GM12878 (cell line): ENCODE data around the gene REXO1. TPM values are rescaled to one million over a fixed set of nuclear protein-coding genes. Genes with fewer than 3 reads are reported as not detected.

Experiments used
- ATAC-seq: fragments of 200-7000 bp; cut with Tn5 transposase; 3 replicates; pipeline ENCODE4 v1.9.1; 2020; ENCODE audit warnings: mild to moderate bottlenecking, moderate library complexity
- BruUV-seq: library from RNA; stranded (reverse); fragments of 400-500 nt; replicated peaks from 2 replicates; lab custom pipeline; 2021; lab: Mats Ljungman, UMichigan
- CTCF ChIA-PET: fragments of 300-600 bp; sonication (Branson Sonifier 250); formaldehyde crosslinking; extraction: SDS; loops from one replicate; lab custom pipeline; 2021; ENCODE audit warnings: inconsistent platforms; lab: Yijun Ruan, JAX
- POLR2A ChIA-PET: fragments of 350-600 bp; formaldehyde crosslinking; extraction: SDS; loops from one replicate; lab custom pipeline; 2021; ENCODE audit warnings: inconsistent platforms; lab: Charles Lee
- RAD21 ChIA-PET: fragments of 300-600 bp; sonication (Branson Sonifier 250); formaldehyde crosslinking; loops from one replicate; lab custom pipeline; 2023; ENCODE audit warnings: antibody characterized with exemption; ENCODE audit not compliant: unreplicated experiment; lab: Charles Lee
- SMC1A ChIA-PET: fragments of 300-600 bp; sonication (Branson Sonifier 250); formaldehyde crosslinking; loops from one replicate; lab custom pipeline; 2023; ENCODE audit not compliant: unreplicated experiment, uncharacterized antibody; lab: Charles Lee
- DNase-seq: peaks from one replicate; pipeline ENCODE4 v3.0.0-alpha.2; 2011; ENCODE audit warnings: low read depth, low spot score
- FAIRE-seq: peaks from 3 replicates; lab custom pipeline; 2011; peaks lifted over from hg19 to GRCh38; lab: Jason Lieb, UNC
- H2AFZ ChIP-seq: 2 replicates; pipeline ENCODE4 v1.6.0; 2011; ENCODE audit warnings: low read depth, low read length, control low read depth; ENCODE audit not compliant: control insufficient read depth
- H3K27ac ChIP-seq: 2 replicates; pipeline ENCODE4 v1.5.1; 2011; ENCODE audit warnings: control low read depth; ENCODE audit not compliant: control insufficient read depth, insufficient read depth
- H3K27me3 ChIP-seq, 2 experiments: replicated peaks in 1 of 2; 2 replicates each; pipeline versions ENCODE4 v1.6.0 to v1.6.1; 2011; ENCODE audit warnings: low read length in 1 of 2; ENCODE audit not compliant: control insufficient read depth in 2 of 2, insufficient read depth in 2 of 2
- H3K36me3 ChIP-seq, 2 experiments: 2 replicates each; pipeline ENCODE4 v1.5.1; 2011; ENCODE audit warnings: low read length in 1 of 2; ENCODE audit not compliant: control insufficient read depth in 2 of 2, insufficient read depth in 2 of 2
- H3K4me1 ChIP-seq: 2 replicates; pipeline ENCODE4 v1.6.1; 2011; ENCODE audit warnings: mild to moderate bottlenecking, low read length, moderate library complexity, mixed read lengths; ENCODE audit not compliant: control insufficient read depth, insufficient read depth
- H3K4me2 ChIP-seq: 2 replicates; pipeline ENCODE4 v1.6.0; 2011; ENCODE audit warnings: control low read depth; ENCODE audit not compliant: control insufficient read depth, insufficient read depth
- H3K4me3 ChIP-seq: fragments of 200-600 bp; sonication (generic); 2 replicates; pipeline ENCODE4 v1.5.1; 2016
- H3K79me2 ChIP-seq: 2 replicates; pipeline ENCODE4 v1.6.0; 2011; ENCODE audit warnings: low read length; ENCODE audit not compliant: control insufficient read depth, insufficient read depth
- H3K9ac ChIP-seq: 2 replicates; pipeline ENCODE4 v1.8.0; 2011; ENCODE audit warnings: low read length, control low read depth, mixed read lengths; ENCODE audit not compliant: control insufficient read depth, insufficient read depth
- H3K9me3 ChIP-seq: replicated peaks from 3 replicates; pipeline ENCODE4 v1.5.1; 2011; ENCODE audit warnings: mild to moderate bottlenecking, low read length; ENCODE audit not compliant: control insufficient read depth, insufficient read depth
- H4K20me1 ChIP-seq: 2 replicates; pipeline ENCODE4 v1.6.0; 2011; ENCODE audit not compliant: control insufficient read depth, insufficient read depth
- ATF7 ChIP-seq: fragments of 450-650 bp; IDR thresholded peaks from 2 replicates; pipeline ENCODE4 v1.6.1; 2016; ENCODE audit warnings: low read depth, mild to moderate bottlenecking
- CEBPB ChIP-seq, 2 experiments: fragments of 150-350 bp in 1 of 2; IDR thresholded peaks; 2 replicates each; pipeline ENCODE4 v1.6.1; 2012 to 2014; ENCODE audit warnings: low read depth in 2 of 2, low read length in 2 of 2, borderline replicate concordance in 1 of 2, inconsistent platforms in 1 of 2
- CREB1 ChIP-seq: IDR thresholded peaks from 2 replicates; pipeline ENCODE4 v1.6.1; 2012; ENCODE audit warnings: low read depth, mild to moderate bottlenecking, inconsistent platforms
- GATAD2B ChIP-seq: fragments of 450-650 bp; conservative IDR thresholded peaks from 2 replicates; pipeline ENCODE4 v1.6.1; 2017; ENCODE audit warnings: low read depth, mild to moderate bottlenecking, moderate library complexity
- KAT2A ChIP-seq: conservative IDR thresholded peaks from 2 replicates; pipeline ENCODE4 v1.6.1; 2011; ENCODE audit warnings: low read depth, low read length; ENCODE audit not compliant: control insufficient read depth
- MEF2A ChIP-seq: IDR thresholded peaks from 2 replicates; pipeline ENCODE4 v1.6.1; 2011; ENCODE audit warnings: low read depth, mild to moderate bottlenecking, low read length, moderate library complexity; ENCODE audit not compliant: insufficient read depth
- RBBP5 ChIP-seq: fragments of 200-600 bp; sonication (generic); conservative IDR thresholded peaks from 2 replicates; pipeline ENCODE4 v1.6.1; 2016
- SP1 ChIP-seq: IDR thresholded peaks from one replicate; pipeline ENCODE4 v1.6.1; 2011; ENCODE audit warnings: low read depth, low read length
- SREBF2 ChIP-seq: IDR thresholded peaks from 2 replicates; pipeline ENCODE4 v1.6.1; 2012; ENCODE audit warnings: mild to moderate bottlenecking, low read length
- WRNIP1 ChIP-seq: IDR thresholded peaks from 2 replicates; pipeline ENCODE4 v1.6.1; 2011; ENCODE audit warnings: low read depth, low read length, improper control_type of control experiment, borderline replicate concordance
- ZNF384 ChIP-seq: IDR thresholded peaks from 2 replicates; pipeline ENCODE4 v1.6.1; 2012; ENCODE audit warnings: low read depth, mild to moderate bottlenecking, low read length, improper control_type of control experiment, borderline replicate concordance
- WGBS: methylation state at CpG from one replicate; pipeline ENCODE4 v1.1.6; 2016; ENCODE audit warnings: low lambda C conversion rate; ENCODE audit not compliant: insufficient replicate concordance, insufficient coverage; ENCODE audit errors: missing lambda C conversion rate; 5-methylcytosine and 5-hydroxymethylcytosine counted together
- in situ Hi-C: fragments of 300-500 bp; cut with MboI; formaldehyde crosslinking; loops from 9 replicates; pipeline ENCODE4 v1.14.3; 2018; ENCODE audit warnings: mixed read lengths
- intact Hi-C: fragments of 100-400 bp; cut with micrococcal nuclease; formaldehyde crosslinking; loops from one replicate; pipeline ENCODE4 v1.14.2; 2022; ENCODE audit not compliant: unreplicated experiment
- polyA plus RNA-seq, 11 experiments: library from polyadenylated mRNA; depleted of rRNA in 4 of 11; unstranded in 6 of 11; stranded (reverse) in 5 of 11; fragments of >200 nt; fragmentation: Nextera tagmentation in 4 of 11; fragmentation: Illumina TruSeq in 1 of 11; extraction: Ambion mirVana in 4 of 11; extraction: Trizol in 1 of 11; gene quantifications; 1 replicate in 1 of 11; 2 replicates in 10 of 11; pipeline versions ENCODE4 v1.2.1 to v1.2.3, GENCODE V29; 2011 to 2016; ENCODE audit warnings: inconsistent platforms in 2 of 11, missing spikeins in 2 of 11, low read depth in 1 of 11
- total RNA-seq, 4 experiments: library from RNA; depleted of rRNA in 3 of 4; stranded (reverse); fragments of >200 nt in 3 of 4; fragmentation: Illumina TruSeq in 1 of 4; extraction: Trizol in 1 of 4; gene quantifications; 2 replicates each; pipeline versions ENCODE4 v1.2.1 to v1.2.3, GENCODE V29; 2013 to 2021
- TF ChIP-seq, protein P1 (sequence below): fragments of 450-650 bp; conservative IDR thresholded peaks from 2 replicates; pipeline ENCODE4 v1.6.1; 2017; ENCODE audit warnings: mild to moderate bottlenecking, moderate library complexity
- TF ChIP-seq, protein P2 (sequence below): IDR thresholded peaks from 2 replicates; pipeline ENCODE4 v1.6.1; 2011; ENCODE audit warnings: borderline replicate concordance, low read depth, mild to moderate bottlenecking, moderate library complexity, low read length; ENCODE audit not compliant: insufficient read depth, poor library complexity, severe bottlenecking
- TF ChIP-seq, protein P3 (sequence below): fragments of 150-350 bp; IDR thresholded peaks from 2 replicates; pipeline ENCODE4 v1.6.1; 2016; ENCODE audit warnings: low read depth, low read length
- TF ChIP-seq, protein P4 (sequence below): fragments of 450-650 bp; IDR thresholded peaks from 2 replicates; pipeline ENCODE4 v1.6.1; 2016; ENCODE audit warnings: mild to moderate bottlenecking

REXO1 gene
- total and polyA plus RNA-seq, 10 of the 15 experiments (the other 5 are each of a cell fraction or from before 2014, with no cell fraction given) = 0.03 to 45.2 (median 8.4) TPM

DNA sequence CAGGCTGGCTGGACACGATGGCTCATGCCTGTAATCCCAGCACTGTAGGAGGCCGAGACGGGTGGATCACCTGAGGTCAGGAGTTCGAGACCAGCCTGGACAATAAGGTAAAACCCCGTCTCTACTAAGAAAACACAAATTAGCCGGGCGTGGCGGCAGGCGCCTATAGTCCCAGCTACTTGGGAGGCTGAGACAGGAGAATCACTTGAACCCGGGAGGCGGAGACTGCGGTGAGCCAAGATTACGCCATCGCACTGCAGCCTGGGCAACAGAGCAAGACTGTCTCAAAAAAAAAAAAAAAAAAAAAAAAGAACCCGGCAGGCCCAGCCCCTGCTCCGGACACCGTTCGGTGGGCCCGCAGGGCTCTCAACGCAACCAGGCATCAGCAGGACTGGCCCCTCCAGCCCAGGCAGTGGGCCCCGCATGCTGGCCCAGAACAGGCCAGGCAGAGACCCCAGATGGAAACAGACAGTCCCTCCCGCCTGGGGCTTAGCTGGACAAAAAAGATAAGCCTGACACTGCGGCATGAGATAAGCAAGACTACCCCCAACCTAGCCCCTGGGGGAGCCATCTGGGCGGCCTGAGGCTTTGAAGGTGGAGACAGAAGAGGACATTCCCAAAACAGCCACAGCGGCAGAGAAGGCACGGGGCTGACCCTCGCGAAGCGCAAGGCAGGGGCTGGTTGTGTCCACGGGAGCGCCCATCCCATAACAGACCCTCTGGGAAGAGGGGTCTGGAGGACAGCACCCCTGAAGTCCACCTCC lies 11.6 kb downstream of the REXO1 start:
- ChIA-PET SMC1A (interaction anchor here (0.8 to 1.0 kb wide), 2 partner anchors 11 to 75 kb away, joined by 3 read pairs; no protein-coding TSS in a partner anchor), CTCF (interaction anchor here (0.8 to 4.2 kb wide), 6 partner anchors 8 to 479 kb away, joined by 4 to 27 read pairs (median 8); partner anchors contain the start of gene REXO1), POLR2A (no interaction called here), RAD21 (no interaction called here)
- Histone ChIP-seq H3K36me3 (no peaks in the 10 kb centered on the region; a peak in 2 of 4 replicates), H3K9ac (no peak overlapping the region), H3K9me3 (no peaks in the 10 kb centered on the region), H3K4me3 (no peak overlapping the region), H3K79me2 (peaks cover 24% of the 10 kb centered on the region), H3K4me1 (no peaks in the 10 kb centered on the region), H2AFZ (no peak overlapping the region), H3K4me2 (no peak overlapping the region), H3K27ac (no peak overlapping the region), H4K20me1 (peaks cover 8% of the 10 kb centered on the region), H3K27me3 (no peaks in the 10 kb centered on the region)
- intact Hi-C loops = no loop called here
- in situ Hi-C loops = no loop called here
- no peak for DNase-seq
- BruUV-seq = no TSS peak
- no peak for TF ChIP-seq KAT2A
- TF ChIP-seq WRNIP1 = no peak
- TF ChIP-seq ATF7 = no peak
- TF ChIP-seq, protein P1, sequence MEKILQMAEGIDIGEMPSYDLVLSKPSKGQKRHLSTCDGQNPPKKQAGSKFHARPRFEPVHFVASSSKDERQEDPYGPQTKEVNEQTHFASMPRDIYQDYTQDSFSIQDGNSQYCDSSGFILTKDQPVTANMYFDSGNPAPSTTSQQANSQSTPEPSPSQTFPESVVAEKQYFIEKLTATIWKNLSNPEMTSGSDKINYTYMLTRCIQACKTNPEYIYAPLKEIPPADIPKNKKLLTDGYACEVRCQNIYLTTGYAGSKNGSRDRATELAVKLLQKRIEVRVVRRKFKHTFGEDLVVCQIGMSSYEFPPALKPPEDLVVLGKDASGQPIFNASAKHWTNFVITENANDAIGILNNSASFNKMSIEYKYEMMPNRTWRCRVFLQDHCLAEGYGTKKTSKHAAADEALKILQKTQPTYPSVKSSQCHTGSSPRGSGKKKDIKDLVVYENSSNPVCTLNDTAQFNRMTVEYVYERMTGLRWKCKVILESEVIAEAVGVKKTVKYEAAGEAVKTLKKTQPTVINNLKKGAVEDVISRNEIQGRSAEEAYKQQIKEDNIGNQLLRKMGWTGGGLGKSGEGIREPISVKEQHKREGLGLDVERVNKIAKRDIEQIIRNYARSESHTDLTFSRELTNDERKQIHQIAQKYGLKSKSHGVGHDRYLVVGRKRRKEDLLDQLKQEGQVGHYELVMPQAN = no peak
- TF ChIP-seq, protein P2, sequence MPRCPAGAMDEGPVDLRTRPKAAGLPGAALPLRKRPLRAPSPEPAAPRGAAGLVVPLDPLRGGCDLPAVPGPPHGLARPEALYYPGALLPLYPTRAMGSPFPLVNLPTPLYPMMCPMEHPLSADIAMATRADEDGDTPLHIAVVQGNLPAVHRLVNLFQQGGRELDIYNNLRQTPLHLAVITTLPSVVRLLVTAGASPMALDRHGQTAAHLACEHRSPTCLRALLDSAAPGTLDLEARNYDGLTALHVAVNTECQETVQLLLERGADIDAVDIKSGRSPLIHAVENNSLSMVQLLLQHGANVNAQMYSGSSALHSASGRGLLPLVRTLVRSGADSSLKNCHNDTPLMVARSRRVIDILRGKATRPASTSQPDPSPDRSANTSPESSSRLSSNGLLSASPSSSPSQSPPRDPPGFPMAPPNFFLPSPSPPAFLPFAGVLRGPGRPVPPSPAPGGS = no peak
- TF ChIP-seq MEF2A = no peak
- TF ChIP-seq SP1 = no peak
- TF ChIP-seq ZNF384 = no peak
- TF ChIP-seq CEBPB (IDR thresholded peaks at IDR 0.05; ENCODE audit: borderline replicate concordance in 1 of 2, low read depth in 2 of 2, low read length in 2 of 2) = no peak
- TF ChIP-seq, protein P3, sequence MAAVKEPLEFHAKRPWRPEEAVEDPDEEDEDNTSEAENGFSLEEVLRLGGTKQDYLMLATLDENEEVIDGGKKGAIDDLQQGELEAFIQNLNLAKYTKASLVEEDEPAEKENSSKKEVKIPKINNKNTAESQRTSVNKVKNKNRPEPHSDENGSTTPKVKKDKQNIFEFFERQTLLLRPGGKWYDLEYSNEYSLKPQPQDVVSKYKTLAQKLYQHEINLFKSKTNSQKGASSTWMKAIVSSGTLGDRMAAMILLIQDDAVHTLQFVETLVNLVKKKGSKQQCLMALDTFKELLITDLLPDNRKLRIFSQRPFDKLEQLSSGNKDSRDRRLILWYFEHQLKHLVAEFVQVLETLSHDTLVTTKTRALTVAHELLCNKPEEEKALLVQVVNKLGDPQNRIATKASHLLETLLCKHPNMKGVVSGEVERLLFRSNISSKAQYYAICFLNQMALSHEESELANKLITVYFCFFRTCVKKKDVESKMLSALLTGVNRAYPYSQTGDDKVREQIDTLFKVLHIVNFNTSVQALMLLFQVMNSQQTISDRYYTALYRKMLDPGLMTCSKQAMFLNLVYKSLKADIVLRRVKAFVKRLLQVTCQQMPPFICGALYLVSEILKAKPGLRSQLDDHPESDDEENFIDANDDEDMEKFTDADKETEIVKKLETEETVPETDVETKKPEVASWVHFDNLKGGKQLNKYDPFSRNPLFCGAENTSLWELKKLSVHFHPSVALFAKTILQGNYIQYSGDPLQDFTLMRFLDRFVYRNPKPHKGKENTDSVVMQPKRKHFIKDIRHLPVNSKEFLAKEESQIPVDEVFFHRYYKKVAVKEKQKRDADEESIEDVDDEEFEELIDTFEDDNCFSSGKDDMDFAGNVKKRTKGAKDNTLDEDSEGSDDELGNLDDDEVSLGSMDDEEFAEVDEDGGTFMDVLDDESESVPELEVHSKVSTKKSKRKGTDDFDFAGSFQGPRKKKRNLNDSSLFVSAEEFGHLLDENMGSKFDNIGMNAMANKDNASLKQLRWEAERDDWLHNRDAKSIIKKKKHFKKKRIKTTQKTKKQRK = no peak
- TF ChIP-seq, protein P4, sequence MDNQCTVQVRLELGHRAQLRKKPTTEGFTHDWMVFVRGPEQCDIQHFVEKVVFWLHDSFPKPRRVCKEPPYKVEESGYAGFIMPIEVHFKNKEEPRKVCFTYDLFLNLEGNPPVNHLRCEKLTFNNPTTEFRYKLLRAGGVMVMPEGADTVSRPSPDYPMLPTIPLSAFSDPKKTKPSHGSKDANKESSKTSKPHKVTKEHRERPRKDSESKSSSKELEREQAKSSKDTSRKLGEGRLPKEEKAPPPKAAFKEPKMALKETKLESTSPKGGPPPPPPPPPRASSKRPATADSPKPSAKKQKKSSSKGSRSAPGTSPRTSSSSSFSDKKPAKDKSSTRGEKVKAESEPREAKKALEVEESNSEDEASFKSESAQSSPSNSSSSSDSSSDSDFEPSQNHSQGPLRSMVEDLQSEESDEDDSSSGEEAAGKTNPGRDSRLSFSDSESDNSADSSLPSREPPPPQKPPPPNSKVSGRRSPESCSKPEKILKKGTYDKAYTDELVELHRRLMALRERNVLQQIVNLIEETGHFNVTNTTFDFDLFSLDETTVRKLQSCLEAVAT = no peak
- TF ChIP-seq RBBP5 = no peak
- TF ChIP-seq GATAD2B = no peak
- TF ChIP-seq SREBF2 = no peak
- no peak for TF ChIP-seq CREB1
- 91% methylated on average over 26 of the region's 31 CpGs for WGBS
- no peak for FAIRE-seq
- no peak for ATAC-seq
